ENCODE results near the gene POMC. TPM values are rescaled to one million over a fixed set of nuclear protein-coding genes. Genes with fewer than 3 reads are reported as not detected.
"Not testable (repeated sequence)": the region's sequence is repeated elsewhere in the genome, so short reads cannot be mapped to it uniquely, and the experiment has no call there.

POMC gene
- polyA plus RNA-seq, 3 donors = 8.0 to 17.6 (median 8.3) TPM

GRCh38 chr2:25146896-25147295 lies 21.5 kb downstream of the POMC start:
- DNase-seq = no peak

GRCh38 chr2:25145803-25146202 lies 22.6 kb downstream of the POMC start:
- DNase-seq = no peak

GRCh38 chr2:25141120-25141519 lies 27.3 kb downstream of the POMC start:
- DNase-seq = no peak

GRCh38 chr2:25140535-25140934 lies 27.8 kb downstream of the POMC start:
- not testable (repeated sequence) for DNase-seq

GRCh38 chr2:25132693-25133092 lies 35.7 kb downstream of the POMC start:
- DNase-seq = no peak

GRCh38 chr2:25132299-25132635 lies 36.1 kb downstream of the POMC start:
- no peak for DNase-seq

GRCh38 chr2:25131567-25132298 lies 36.6 kb downstream of the POMC start:
- no peak for DNase-seq

- no peak for DNase-seq
These were observed 37.2 kb downstream of the POMC start for GRCh38 chr2:25131253-25131566.

- no peak for DNase-seq
These were observed 38.4 kb downstream of the POMC start for GRCh38 chr2:25129901-25130520.

- DNase-seq = no peak
These were observed 40.7 kb downstream of the POMC start for GRCh38 chr2:25127646-25128045.

- DNase-seq = not testable (repeated sequence)
These were observed 41.3 kb downstream of the POMC start for GRCh38 chr2:25127071-25127470.

- DNase-seq = no peak
These were observed 42.4 kb downstream of the POMC start for GRCh38 chr2:25125976-25126375.

- no peak for DNase-seq
These were observed 43.2 kb downstream of the POMC start for GRCh38 chr2:25125189-25125588.

- DNase-seq = no peak
These were observed 44.7 kb downstream of the POMC start for GRCh38 chr2:25123682-25124081.

- no peak for DNase-seq
These were observed 46.0 kb downstream of the POMC start for GRCh38 chr2:25122367-25122766.

GRCh38 chr2:25119263-25119662 lies 49.1 kb downstream of the POMC start:
- no peak for DNase-seq

GRCh38 chr2:25116956-25117355 lies 51.4 kb downstream of the POMC start:
- DNase-seq = no peak

GRCh38 chr2:25115902-25116301 lies 52.5 kb downstream of the POMC start:
- DNase-seq = no peak

- DNase-seq = no peak
These were observed 53.0 kb downstream of the POMC start for GRCh38 chr2:25115249-25115883.

GRCh38 chr2:25112113-25112512 lies 56.3 kb downstream of the POMC start:
- DNase-seq = no peak
